Left ventricle myocardium inferior (tissue), 1 donor: ENCODE measurements around the gene PLS1. TPM values are rescaled to one million over a fixed set of nuclear protein-coding genes. Genes with fewer than 3 reads are reported as not detected.
"Not testable (repeated sequence)": the region's sequence is repeated elsewhere in the genome, so short reads cannot be mapped to it uniquely, and the experiment has no call there.

Source experiments
- DNase-seq: peaks from one replicate; pipeline ENCODE4 v3.0.0-alpha.2; 2020
- H3K27ac ChIP-seq: fragments of 200-600 bp; replicated peaks from 2 replicates; pipeline ENCODE4 v1.8.0; 2021
- H3K27me3 ChIP-seq: fragments of 200-600 bp; 2 replicates; pipeline ENCODE4 v1.8.0; 2021; ENCODE audit warnings: low read depth
- H3K36me3 ChIP-seq: fragments of 200-600 bp; 2 replicates; pipeline ENCODE4 v1.8.0; 2021
- H3K4me1 ChIP-seq: fragments of 200-600 bp; 2 replicates; pipeline ENCODE4 v1.8.0; 2021
- H3K4me3 ChIP-seq: fragments of 200-600 bp; 2 replicates; pipeline ENCODE4 v1.8.0; 2021; ENCODE audit warnings: mild to moderate bottlenecking, moderate library complexity
- H3K9me3 ChIP-seq: fragments of 200-600 bp; replicated peaks from 2 replicates; pipeline ENCODE4 v1.8.0; 2021
- intact Hi-C: fragments of 100-400 bp; cut with micrococcal nuclease; formaldehyde crosslinking; loops from one replicate; pipeline ENCODE4 v1.11.0; 2022
- total RNA-seq: library from RNA; stranded (reverse); fragmentation: NEBNext Ultra II Directional; extraction: Animal tissue kit (Norgen Biotek cat#: 25700); gene quantifications from one replicate; pipeline ENCODE4 v1.2.1, GENCODE V29; 2021
- TF ChIP-seq, protein P1 (sequence below): fragments of 200-600 bp; IDR thresholded peaks from 2 replicates; pipeline ENCODE4 v1.8.0; 2021; ENCODE audit warnings: antibody characterized with exemption, mild to moderate bottlenecking, borderline replicate concordance
- donor health status: DM: no; HTN: yes; CAD: no; lungs with severe emphysema.

Gene PLS1
- total RNA-seq, 1 donor from 2014 or later = 2.6 TPM

DNA sequence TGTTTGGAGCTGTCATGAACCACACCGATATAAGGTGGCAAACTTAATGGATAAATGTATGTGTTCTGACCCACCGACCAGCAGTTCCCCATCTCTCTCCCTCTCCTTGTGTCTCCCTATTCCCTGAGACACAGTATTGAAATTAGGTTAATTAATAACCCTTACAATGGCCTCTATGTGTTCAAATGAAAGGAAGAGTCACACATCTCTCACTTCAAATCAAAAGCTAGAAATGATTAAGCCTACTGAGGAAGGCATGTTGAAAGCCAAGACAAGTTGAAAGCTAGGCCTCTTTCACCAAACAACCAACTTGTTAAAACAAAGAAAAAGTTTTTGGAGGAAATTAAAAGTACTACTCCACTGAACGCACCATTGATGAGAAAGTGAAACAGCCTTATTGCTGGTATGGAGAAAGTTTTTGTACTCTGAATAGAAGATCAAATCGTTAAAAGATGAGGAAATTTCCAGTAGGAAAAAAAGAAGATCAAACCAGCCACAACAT is 32.6 kb upstream of the PLS1 start:
- no peak overlapping the region for H3K27ac ChIP-seq
- DNase-seq = no peak
- no peaks in the 10 kb centered on the region for H3K9me3 ChIP-seq
- intact Hi-C loops = no loop called here
- no peak overlapping the region for H3K4me3 ChIP-seq
- peaks cover 69% of the 10 kb centered on the region for H3K36me3 ChIP-seq
- H3K27me3 ChIP-seq = no peaks in the 10 kb centered on the region
- TF ChIP-seq, protein P1, sequence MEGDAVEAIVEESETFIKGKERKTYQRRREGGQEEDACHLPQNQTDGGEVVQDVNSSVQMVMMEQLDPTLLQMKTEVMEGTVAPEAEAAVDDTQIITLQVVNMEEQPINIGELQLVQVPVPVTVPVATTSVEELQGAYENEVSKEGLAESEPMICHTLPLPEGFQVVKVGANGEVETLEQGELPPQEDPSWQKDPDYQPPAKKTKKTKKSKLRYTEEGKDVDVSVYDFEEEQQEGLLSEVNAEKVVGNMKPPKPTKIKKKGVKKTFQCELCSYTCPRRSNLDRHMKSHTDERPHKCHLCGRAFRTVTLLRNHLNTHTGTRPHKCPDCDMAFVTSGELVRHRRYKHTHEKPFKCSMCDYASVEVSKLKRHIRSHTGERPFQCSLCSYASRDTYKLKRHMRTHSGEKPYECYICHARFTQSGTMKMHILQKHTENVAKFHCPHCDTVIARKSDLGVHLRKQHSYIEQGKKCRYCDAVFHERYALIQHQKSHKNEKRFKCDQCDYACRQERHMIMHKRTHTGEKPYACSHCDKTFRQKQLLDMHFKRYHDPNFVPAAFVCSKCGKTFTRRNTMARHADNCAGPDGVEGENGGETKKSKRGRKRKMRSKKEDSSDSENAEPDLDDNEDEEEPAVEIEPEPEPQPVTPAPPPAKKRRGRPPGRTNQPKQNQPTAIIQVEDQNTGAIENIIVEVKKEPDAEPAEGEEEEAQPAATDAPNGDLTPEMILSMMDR = no peak
- no peaks in the 10 kb centered on the region for H3K4me1 ChIP-seq

GRCh38 chr3:142566096-142566495 is 30.1 kb upstream of the PLS1 start:
- Histone ChIP-seq H3K36me3 (peaks cover 49% of the 10 kb centered on the region), H3K9me3 (no peaks in the 10 kb centered on the region), H3K4me1 (no peaks in the 10 kb centered on the region), H3K27me3 (no peaks in the 10 kb centered on the region), H3K4me3 (no peak overlapping the region), H3K27ac (no peak overlapping the region)
- DNase-seq = no peak
- intact Hi-C loops = no loop called here
- TF ChIP-seq, protein P1 = no peak

DNA sequence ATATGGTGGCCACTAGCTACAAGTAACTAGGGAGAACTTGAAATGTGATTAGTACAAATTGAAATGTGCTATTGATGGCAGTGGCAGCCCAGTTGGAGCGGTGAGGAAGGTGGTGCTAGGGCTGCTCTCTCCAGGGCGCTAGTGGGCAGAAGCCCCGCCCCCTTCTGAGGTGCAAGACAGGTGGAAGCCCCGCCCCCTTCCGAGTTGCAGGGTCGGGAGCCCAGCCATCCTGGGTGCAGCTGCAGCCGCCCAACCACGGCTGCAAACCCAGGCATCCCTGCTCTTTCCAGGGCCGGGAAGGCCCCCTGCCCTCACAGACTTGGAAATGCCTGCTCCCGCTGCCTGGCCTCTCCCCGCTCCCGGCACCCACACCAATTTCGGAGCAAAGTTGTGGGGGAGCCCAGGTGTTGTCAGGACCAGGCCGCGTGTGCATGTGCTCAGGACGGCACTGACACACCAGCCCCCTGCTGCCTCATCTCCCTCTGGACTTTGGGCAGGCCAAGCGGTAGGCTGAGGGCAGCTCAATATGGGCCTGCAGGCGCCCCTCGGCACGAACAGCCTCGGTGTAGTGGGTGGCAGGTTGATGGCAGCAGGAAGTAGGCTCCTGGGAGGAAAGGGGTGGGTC is 27.7 kb upstream of the PLS1 start:
- DNase-seq = no peak
- Histone ChIP-seq H3K9me3 (no peaks in the 10 kb centered on the region), H3K27ac (no peak overlapping the region), H3K4me1 (no peaks in the 10 kb centered on the region), H3K4me3 (no peak overlapping the region), H3K36me3 (peaks cover 28% of the 10 kb centered on the region), H3K27me3 (no peaks in the 10 kb centered on the region)
- TF ChIP-seq, protein P1 = no peak
- intact Hi-C loops = no loop called here

- intact Hi-C loops, H3K4me3 ChIP-seq, H3K27ac ChIP-seq, H3K9me3 ChIP-seq, DNase-seq, H3K27me3 ChIP-seq, H3K4me1 ChIP-seq: not testable (repeated sequence)
- peaks cover 20% of the 10 kb centered on the region for H3K36me3 ChIP-seq
Measured at GRCh38 chr3:142569422-142569821, 26.8 kb upstream of the PLS1 start.

GRCh38 chr3:142574223-142574622 is 22.0 kb upstream of the PLS1 start:
- peaks cover 34% of the 10 kb centered on the region for H3K4me1 ChIP-seq
- intact Hi-C loops, H3K27ac ChIP-seq, H3K36me3 ChIP-seq, H3K27me3 ChIP-seq, H3K4me3 ChIP-seq, H3K9me3 ChIP-seq, DNase-seq: not testable (repeated sequence)

DNA sequence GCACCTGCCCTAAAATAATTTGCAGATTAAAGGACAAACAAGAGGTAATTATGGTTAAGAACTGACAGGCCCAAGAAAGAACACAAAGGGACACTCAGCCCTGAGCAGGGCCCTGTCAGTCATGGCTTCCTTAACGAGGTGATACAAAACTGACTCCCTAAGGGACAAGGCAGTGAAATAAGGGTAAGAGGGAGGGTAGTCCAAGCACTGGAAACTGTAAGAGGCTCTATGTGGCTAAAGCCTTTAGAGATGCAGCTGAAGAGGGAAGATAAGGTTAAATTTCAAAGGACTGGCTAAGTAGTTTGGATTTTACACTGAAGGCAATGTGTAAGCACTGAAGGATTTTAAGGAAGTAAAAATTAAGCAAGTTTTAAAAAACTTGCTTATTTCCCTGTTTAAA is 21.5 kb upstream of the PLS1 start:
- Histone ChIP-seq H3K27me3 (no peaks in the 10 kb centered on the region), H3K4me3 (no peak overlapping the region), H3K9me3 (no peaks in the 10 kb centered on the region), H3K4me1 (peaks cover 38% of the 10 kb centered on the region), H3K27ac (no peak overlapping the region), H3K36me3 (peaks cover 6% of the 10 kb centered on the region)
- TF ChIP-seq, protein P1 = no peak
- DNase-seq = no peak
- intact Hi-C loops = no loop called here
